Measurements from ENCODE around the gene TOMM40.

The TOMM40 gene

GRCh38 chr19:44948237-44948636 lies 57.2 kb downstream of the TOMM40 start:
- peaks cover 0 to 2% of the 10 kb centered on the region in 2 experiments for H3K36me3 ChIP-seq (ENCODE audit: control insufficient read depth in 1 of 2, insufficient read depth in 2 of 2, low read length in 2 of 2)
- no peak overlapping the region for H2BK5ac ChIP-seq (ENCODE audit: low read depth, low read length, poor library complexity)
- H3K4me1 ChIP-seq (ENCODE audit: control insufficient read depth in 1 of 2, insufficient read depth in 2 of 2, low read length in 2 of 2) = peaks cover 2 to 3% of the 10 kb centered on the region in 2 experiments
- no peaks in the 10 kb centered on the region for H3K79me2 ChIP-seq (ENCODE audit: control insufficient read depth, insufficient read depth, low read length, poor library complexity)
- H3K9me3 ChIP-seq (ENCODE audit: insufficient read depth, low read depth, low read length) = no peaks in the 10 kb centered on the region
- H4K91ac ChIP-seq (ENCODE audit: low read depth, low read length) = no peak overlapping the region
- H3K18ac ChIP-seq (ENCODE audit: low read length) = no peak overlapping the region
- no peak overlapping the region for H3K9ac ChIP-seq (ENCODE audit: low read length)
- no peak overlapping the region for H4K8ac ChIP-seq (ENCODE audit: low read depth, low read length)
- WGBS (ENCODE audit: extremely low coverage, insufficient coverage, insufficient read length) = no CpG with 5 or more reads among the region's 5 CpGs
- no peak overlapping the region for H2BK12ac ChIP-seq (ENCODE audit: low read length)
- H4K12ac ChIP-seq (ENCODE audit: low read depth, low read length) = no peak overlapping the region
- no peak overlapping the region for H2BK120ac ChIP-seq (ENCODE audit: insufficient read depth, low read length, poor library complexity)
- DNase-seq = no peak
- H2AK5ac ChIP-seq (ENCODE audit: low read length) = no peak overlapping the region
- H2AFZ ChIP-seq (ENCODE audit: insufficient read depth, low read length, poor library complexity) = no peak overlapping the region
- H3K4me2 ChIP-seq (ENCODE audit: low read length) = no peak overlapping the region
- no peak overlapping the region for H3K4me3 ChIP-seq (ENCODE audit: low read depth, low read length)
- H3K79me1 ChIP-seq (ENCODE audit: low read length) = no peaks in the 10 kb centered on the region
- no peak overlapping the region for H3K27ac ChIP-seq (ENCODE audit: low read depth, low read length)
- no peak overlapping the region for H3K14ac ChIP-seq (ENCODE audit: low read length)
- H3K23ac ChIP-seq (ENCODE audit: low read length) = no peak overlapping the region
- no peaks in the 10 kb centered on the region for H3K27me3 ChIP-seq (ENCODE audit: insufficient read depth, low read length)
- no peak overlapping the region for H3K4ac ChIP-seq (ENCODE audit: low read depth, low read length)

DNA sequence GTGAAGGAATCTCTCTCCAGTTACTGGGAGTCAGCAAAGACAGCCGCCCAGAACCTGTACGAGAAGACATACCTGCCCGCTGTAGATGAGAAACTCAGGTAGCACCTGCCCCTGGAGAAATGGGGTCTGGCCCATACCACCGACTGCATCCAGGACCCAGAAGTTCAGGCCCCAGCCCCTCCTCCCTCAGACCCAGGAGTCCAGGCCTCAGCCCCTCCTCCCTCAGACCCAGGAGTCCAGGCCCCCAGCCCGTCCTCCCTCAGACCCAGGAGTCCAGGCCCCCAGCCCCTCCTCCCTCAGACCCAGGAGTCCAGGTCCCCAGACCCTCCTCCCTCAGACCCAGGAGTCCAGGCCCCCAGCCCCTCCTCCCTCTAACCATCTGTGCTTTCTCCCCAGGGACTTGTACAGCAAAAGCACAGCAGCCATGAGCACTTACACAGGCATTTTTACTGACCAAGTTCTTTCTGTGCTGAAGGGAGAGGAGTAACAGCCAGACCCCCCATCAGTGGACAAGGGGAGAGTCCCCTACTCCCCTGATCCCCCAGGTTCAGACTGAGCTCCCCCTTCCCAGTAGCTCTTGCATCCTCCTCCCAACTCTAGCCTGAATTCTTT lies 57.8 kb downstream of the TOMM40 start:
- Histone ChIP-seq H3K9ac (ENCODE audit: low read length) (no peak overlapping the region), H2BK12ac (ENCODE audit: low read length) (no peak overlapping the region), H4K8ac (ENCODE audit: low read depth, low read length) (no peak overlapping the region), H2BK5ac (ENCODE audit: low read depth, low read length, poor library complexity) (no peak overlapping the region), H3K79me2 (ENCODE audit: control insufficient read depth, insufficient read depth, low read length, poor library complexity) (no peaks in the 10 kb centered on the region), H4K91ac (ENCODE audit: low read depth, low read length) (no peak overlapping the region), H3K4me3 (ENCODE audit: low read depth, low read length) (no peak overlapping the region), H2BK120ac (ENCODE audit: insufficient read depth, low read length, poor library complexity) (no peak overlapping the region), H3K14ac (ENCODE audit: low read length) (no peak overlapping the region), H3K36me3 (ENCODE audit: control insufficient read depth in 1 of 2, insufficient read depth in 2 of 2, low read length in 2 of 2) (peaks cover 0 to 2% of the 10 kb centered on the region in 2 experiments), H3K23ac (ENCODE audit: low read length) (no peak overlapping the region), H3K27ac (ENCODE audit: low read depth, low read length) (no peak overlapping the region), H3K9me3 (ENCODE audit: insufficient read depth, low read depth, low read length) (no peaks in the 10 kb centered on the region), H3K18ac (ENCODE audit: low read length) (no peak overlapping the region), H3K4me1 (ENCODE audit: control insufficient read depth in 1 of 2, insufficient read depth in 2 of 2, low read length in 2 of 2) (peaks cover 2 to 3% of the 10 kb centered on the region in 2 experiments), H3K4me2 (ENCODE audit: low read length) (no peak overlapping the region), H3K79me1 (ENCODE audit: low read length) (no peaks in the 10 kb centered on the region), H4K12ac (ENCODE audit: low read depth, low read length) (no peak overlapping the region), H2AK5ac (ENCODE audit: low read length) (no peak overlapping the region), H2AFZ (ENCODE audit: insufficient read depth, low read length, poor library complexity) (no peak overlapping the region), H3K27me3 (ENCODE audit: insufficient read depth, low read length) (no peaks in the 10 kb centered on the region), H3K4ac (ENCODE audit: low read depth, low read length) (no peak overlapping the region)
- no CpG with 5 or more reads among the region's 5 CpGs for WGBS (ENCODE audit: extremely low coverage, insufficient coverage, insufficient read length)
- no peak for DNase-seq

- Histone ChIP-seq H3K18ac (ENCODE audit: low read length) (no peak overlapping the region), H3K36me3 (ENCODE audit: control insufficient read depth in 1 of 2, insufficient read depth in 2 of 2, low read length in 2 of 2) (peaks cover 0 to 2% of the 10 kb centered on the region in 2 experiments), H2AFZ (ENCODE audit: insufficient read depth, low read length, poor library complexity) (no peak overlapping the region), H3K27me3 (ENCODE audit: insufficient read depth, low read length) (no peaks in the 10 kb centered on the region), H3K79me2 (ENCODE audit: control insufficient read depth, insufficient read depth, low read length, poor library complexity) (peaks cover 2% of the 10 kb centered on the region), H3K9me3 (ENCODE audit: insufficient read depth, low read depth, low read length) (no peaks in the 10 kb centered on the region), H3K9ac (ENCODE audit: low read length) (no peak overlapping the region), H3K14ac (ENCODE audit: low read length) (no peak overlapping the region), H3K4me3 (ENCODE audit: low read depth, low read length) (no peak overlapping the region), H3K23ac (ENCODE audit: low read length) (no peak overlapping the region), H3K4me1 (ENCODE audit: control insufficient read depth in 1 of 2, insufficient read depth in 2 of 2, low read length in 2 of 2) (peaks cover 2 to 6% of the 10 kb centered on the region in 2 experiments), H2BK120ac (ENCODE audit: insufficient read depth, low read length, poor library complexity) (no peak overlapping the region), H2BK12ac (ENCODE audit: low read length) (no peak overlapping the region), H3K79me1 (ENCODE audit: low read length) (peaks cover 1% of the 10 kb centered on the region), H4K8ac (ENCODE audit: low read depth, low read length) (no peak overlapping the region), H4K91ac (ENCODE audit: low read depth, low read length) (no peak overlapping the region), H3K27ac (ENCODE audit: low read depth, low read length) (no peak overlapping the region), H2BK5ac (ENCODE audit: low read depth, low read length, poor library complexity) (no peak overlapping the region), H3K4me2 (ENCODE audit: low read length) (no peak overlapping the region), H2AK5ac (ENCODE audit: low read length) (no peak overlapping the region), H4K12ac (ENCODE audit: low read depth, low read length) (no peak overlapping the region), H3K4ac (ENCODE audit: low read depth, low read length) (no peak overlapping the region)
- DNase-seq = no peak
- no CpG with 5 or more reads among the region's 9 CpGs for WGBS (ENCODE audit: extremely low coverage, insufficient coverage, insufficient read length)
Observed at GRCh38 chr19:44949550-44949949, 58.5 kb downstream of the TOMM40 start.

- Histone ChIP-seq H2AFZ (ENCODE audit: insufficient read depth, low read length, poor library complexity) (peak overlapping the region; percentile 56), H3K14ac (ENCODE audit: low read length) (no peak overlapping the region), H3K4me1 (ENCODE audit: control insufficient read depth in 1 of 2, insufficient read depth in 2 of 2, low read length in 2 of 2) (peaks cover 8 to 13% of the 10 kb centered on the region in 2 experiments), H3K23ac (ENCODE audit: low read length) (no peak overlapping the region), H3K9me3 (ENCODE audit: insufficient read depth, low read depth, low read length) (no peaks in the 10 kb centered on the region), H3K79me1 (ENCODE audit: low read length) (peaks cover 11% of the 10 kb centered on the region), H3K27ac (ENCODE audit: low read depth, low read length) (no peak overlapping the region), H3K36me3 (ENCODE audit: control insufficient read depth in 1 of 2, insufficient read depth in 2 of 2, low read length in 2 of 2) (peaks cover 0 to 2% of the 10 kb centered on the region in 2 experiments), H2BK12ac (ENCODE audit: low read length) (no peak overlapping the region), H3K4me2 (ENCODE audit: low read length) (no peak overlapping the region), H3K4ac (ENCODE audit: low read depth, low read length) (no peak overlapping the region), H2BK120ac (ENCODE audit: insufficient read depth, low read length, poor library complexity) (no peak overlapping the region), H4K12ac (ENCODE audit: low read depth, low read length) (no peak overlapping the region), H3K4me3 (ENCODE audit: low read depth, low read length) (no peak overlapping the region), H2AK5ac (ENCODE audit: low read length) (peak overlapping the region; percentile 47), H3K79me2 (ENCODE audit: control insufficient read depth, insufficient read depth, low read length, poor library complexity) (peaks cover 15% of the 10 kb centered on the region), H3K18ac (ENCODE audit: low read length) (peak overlapping the region; percentile 44), H4K8ac (ENCODE audit: low read depth, low read length) (peak overlapping the region; percentile 69), H3K27me3 (ENCODE audit: insufficient read depth, low read length) (no peaks in the 10 kb centered on the region), H2BK5ac (ENCODE audit: low read depth, low read length, poor library complexity) (no peak overlapping the region), H4K91ac (ENCODE audit: low read depth, low read length) (peak overlapping the region; percentile 43), H3K9ac (ENCODE audit: low read length) (peak overlapping the region; percentile 57)
- peak; percentile 48 to 91 for DNase-seq
- WGBS (ENCODE audit: extremely low coverage, insufficient coverage, insufficient read length) = no CpG with 5 or more reads among the region's 13 CpGs
Observed at GRCh38 chr19:44951179-44952159, 60.4 kb downstream of the TOMM40 start.

All from trophoblast cell (in vitro differentiated cells and primary cell).